Ramos (cell line): ENCODE data around the gene KCNH6.

Source experiments
- in situ Hi-C: fragments of 300-500 bp; cut with MboI; formaldehyde crosslinking; loops from one replicate; pipeline ENCODE4 v1.14.3; 2022; ENCODE audit warnings: low sequenced_read_pairs; ENCODE audit not compliant: unreplicated experiment

Gene KCNH6

DNA sequence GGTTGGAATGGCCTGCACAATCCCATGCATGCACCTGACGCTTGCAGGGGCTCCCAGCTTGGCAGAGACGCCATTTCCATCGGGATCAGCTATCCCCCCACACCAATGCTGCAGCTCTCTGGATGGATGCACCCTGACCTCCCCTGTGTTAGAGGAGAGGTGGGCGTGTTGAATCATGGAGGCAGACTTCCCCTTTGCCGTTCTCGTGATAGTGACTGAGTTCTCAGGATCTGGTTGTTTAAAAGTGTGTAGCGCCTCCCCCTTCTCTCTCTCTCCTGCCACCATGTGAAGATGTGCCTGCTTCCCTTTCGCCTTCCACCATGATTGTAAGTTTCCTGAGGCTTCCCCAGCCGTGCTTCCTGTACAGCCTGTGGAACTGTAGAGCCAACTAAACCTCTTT, 17.8 kb upstream of the KCNH6 start:
- in situ Hi-C loops = no loop called here

DNA sequence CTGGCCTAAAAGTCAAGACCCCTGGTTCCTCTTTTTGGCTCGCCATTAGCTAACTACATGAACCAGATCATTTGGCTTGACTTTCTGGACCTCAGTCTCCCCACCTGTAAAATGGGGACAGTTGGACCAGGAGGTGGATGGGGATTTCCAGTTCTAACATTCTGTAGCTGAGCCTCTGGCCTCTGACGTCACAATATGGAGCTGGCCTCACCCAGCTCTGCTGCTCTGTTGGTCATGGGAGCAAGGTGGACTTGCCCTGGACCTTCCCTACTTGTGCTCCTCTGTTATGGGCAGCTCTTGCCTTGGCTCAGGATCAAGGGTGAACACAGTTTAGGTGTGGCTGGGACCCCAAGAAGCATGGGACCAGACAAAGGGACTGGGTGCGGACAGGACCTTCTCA, 16.5 kb upstream of the KCNH6 start:
- in situ Hi-C loops = no loop called here

DNA sequence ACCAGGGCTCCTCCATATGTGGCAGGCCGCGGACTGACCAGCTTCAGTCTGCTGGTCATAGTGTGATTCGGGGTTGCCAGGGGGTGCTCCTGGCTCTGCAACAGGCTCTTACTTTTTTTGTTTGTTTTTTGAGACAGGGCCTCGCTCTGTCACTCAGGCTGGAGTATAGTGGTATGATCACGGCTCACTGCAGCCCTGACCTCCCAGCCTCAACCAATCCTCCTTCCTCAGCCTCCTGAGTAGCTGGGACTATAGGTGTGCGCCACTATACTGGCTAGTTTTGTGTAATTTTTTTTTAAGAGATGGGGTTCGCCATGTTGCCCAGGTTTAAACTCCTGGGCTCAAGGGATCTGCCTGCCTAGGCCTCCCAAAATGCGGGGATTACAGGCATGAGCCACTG, 11.8 kb upstream of the KCNH6 start:
- in situ Hi-C loops = no loop called here

DNA sequence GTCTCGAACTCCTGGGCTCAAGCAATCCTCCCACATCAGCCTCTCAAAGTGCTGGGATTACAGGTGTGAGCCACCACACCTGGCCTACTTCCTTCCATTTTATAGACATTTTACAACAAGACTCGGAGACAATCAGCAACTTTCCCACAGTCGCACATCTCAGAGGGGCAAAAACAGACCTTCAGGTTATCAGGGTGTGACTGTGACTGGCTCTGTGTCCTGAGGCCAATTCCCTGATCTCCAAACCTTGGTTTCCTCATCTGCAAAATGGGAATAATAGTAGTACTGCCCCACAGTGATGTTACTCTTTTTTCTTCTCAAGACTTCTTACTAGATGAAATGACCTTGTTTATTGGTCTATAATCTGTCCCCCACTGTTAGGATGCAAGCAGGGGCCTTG, 10.8 kb upstream of the KCNH6 start:
- in situ Hi-C loops = no loop called here

DNA sequence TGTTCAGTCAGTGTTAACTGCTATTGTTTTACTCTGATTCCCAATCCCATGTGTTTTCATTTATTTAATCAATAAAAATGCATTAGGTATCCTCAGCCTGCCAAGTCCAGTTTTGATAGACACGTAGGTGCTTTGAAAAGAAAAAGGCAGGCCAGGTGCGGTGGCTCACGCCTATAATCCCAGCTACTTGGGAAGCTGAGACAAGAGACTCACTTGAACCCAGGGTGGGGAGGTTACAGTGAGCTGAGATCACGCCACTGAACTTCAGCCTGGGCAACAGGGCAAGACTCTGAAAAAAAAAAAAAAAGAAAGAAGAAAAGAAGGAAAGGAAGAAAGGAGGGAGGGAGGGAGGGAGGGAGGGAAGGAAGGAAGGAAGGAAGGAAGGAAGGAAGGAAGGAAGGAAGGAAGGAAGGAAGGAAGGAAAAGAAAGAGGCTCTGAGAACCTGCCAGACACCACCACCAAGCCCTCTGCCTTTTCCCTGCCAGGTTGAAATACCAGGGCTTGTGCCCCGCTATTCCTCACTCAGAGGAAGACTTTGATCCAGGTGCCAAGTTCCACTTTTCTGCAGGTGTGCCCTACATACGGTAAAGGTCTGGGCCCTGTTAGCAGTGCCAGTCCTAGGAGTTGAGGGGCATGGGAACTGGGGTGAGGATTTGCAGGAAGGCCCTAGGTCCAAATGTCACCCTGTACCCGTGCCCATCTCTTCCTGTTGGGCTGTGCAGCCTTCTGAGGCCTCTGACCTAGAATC, 10.1 kb upstream of the KCNH6 start:
- in situ Hi-C loops = no loop called here

DNA sequence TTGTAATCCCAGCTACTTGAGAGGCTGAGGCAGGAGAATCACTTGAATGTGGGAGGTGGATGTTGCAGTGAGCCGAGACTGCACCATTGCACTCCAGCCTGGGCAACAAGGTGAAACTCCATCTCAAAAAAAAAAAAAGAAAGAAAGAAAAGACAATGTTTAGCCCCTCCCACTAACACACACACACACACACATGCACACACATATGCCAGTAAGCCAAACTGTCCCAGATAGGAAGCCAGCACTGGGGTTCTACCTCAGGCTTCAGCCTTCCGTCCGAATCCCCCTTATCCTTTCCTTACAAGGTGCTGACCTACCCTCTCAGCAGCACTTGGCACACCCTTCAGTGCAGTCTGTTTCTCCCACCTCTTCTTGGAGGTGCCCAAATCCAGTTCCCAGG, 8.7 kb upstream of the KCNH6 start:
- in situ Hi-C loops = no loop called here

DNA sequence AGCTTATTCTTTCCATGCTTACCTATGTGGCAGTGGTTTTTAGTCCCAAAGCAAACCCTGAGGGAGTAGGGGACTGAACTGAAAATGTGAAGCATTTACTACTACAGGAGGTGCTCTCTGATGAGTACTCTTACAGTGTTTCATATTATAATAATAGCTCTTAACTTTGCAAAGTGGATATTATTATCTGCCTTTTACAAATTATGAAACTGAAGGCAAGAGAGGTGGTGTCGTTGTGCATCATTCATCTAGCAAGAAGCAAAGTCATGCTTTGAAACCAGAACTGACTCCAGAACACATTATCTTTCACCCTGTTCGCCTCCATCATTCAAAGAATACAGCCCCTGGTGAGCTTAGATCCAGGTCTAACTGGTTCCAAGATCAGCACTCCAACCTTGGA, 8.2 kb upstream of the KCNH6 start:
- in situ Hi-C loops = no loop called here

DNA sequence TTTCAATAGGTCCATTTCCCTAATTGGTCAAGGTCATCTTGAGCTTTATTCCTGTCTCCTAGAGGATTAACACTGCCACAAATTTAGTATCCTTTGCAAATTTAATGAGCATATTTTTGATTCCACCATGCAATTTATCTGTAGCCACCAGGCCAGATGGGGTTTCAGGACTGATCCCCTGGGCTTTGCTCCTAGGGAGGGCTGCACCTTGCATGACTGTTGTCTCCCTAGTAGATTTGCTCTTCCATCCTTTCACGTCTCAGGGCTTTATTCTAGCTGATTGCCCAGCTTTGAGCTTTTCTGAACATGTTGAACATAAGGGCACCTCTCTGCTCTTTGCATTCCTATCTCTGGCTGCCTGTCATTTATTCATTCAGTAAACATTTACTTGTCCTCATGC, 7.7 kb upstream of the KCNH6 start:
- in situ Hi-C loops = no loop called here

DNA sequence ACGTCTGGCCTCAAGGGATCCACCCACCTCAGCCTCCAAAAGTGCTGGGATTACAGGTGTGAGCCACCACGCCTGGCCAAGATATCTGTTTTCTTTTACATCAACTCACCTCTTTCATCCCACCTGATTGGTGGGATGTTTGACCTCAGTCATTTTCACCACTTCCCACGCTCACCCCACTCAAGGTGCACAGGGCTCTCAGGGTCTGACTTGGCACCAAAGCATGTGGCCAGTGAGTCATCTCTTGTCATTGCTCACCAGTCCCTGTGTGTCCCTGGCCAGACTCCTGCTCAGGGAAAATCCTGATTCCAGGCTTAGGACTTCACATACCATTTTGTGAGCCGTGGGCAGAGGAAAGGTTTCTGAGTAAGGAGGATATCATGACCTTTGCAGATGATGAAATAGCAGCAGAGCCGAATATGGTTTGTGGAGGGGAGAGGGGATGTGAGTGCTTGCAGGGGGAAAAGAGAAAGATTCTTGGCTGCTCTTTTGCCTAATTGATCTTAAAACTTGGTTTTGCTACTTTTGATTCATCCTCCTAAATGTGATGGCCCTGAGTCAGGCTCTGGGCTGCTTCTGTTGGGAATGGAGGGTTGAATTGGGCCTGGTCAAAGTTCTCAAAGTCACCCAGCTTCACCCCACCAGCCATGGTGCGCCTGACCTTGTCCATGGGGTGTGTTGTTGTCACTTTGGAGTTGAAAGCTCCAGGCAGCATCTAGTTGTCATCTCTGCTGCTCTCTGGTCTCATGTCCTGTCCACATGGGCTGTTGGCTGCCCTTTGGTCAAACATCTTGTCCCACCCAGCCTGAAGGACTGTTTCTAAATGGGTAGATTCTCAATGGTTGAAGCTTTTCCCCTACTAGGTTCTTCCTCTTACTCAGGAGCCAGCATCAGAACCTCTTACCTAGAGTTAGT, 6.0 kb upstream of the KCNH6 start:
- in situ Hi-C loops = no loop called here

DNA sequence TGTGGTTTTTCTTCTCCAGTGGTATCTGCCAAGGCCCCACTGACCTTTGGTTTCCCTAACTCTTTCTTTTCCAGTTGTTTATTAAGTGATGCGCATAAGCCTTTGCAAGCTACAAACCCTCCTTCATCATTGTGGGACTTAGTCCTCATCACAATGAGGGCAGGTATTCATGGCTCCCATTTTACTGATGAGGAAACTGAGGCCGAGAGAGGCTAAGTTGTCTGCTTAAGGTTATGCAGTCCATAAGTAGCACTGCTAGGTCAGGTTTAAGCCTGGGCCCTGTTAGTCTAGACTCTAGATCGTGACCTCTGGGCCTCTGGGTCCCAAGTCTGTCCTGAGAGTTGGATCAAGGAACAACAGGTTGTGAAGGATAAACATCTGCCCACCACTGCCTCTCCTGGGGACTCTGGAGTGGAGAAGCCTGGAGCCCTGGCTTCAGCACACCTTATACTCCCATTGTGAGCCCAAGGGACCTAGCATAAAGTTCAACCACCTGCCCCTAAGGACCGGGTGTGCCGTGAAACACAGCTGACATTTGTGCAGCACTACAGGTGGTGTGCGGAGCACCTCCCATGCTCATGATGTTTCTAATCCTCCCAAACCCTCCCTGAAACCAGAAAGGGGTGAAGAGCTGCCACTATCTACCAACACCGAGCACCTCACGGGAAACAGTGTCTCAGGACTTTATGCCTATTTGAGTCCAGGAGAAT, 5.2 kb upstream of the KCNH6 start:
- in situ Hi-C loops = no loop called here

DNA sequence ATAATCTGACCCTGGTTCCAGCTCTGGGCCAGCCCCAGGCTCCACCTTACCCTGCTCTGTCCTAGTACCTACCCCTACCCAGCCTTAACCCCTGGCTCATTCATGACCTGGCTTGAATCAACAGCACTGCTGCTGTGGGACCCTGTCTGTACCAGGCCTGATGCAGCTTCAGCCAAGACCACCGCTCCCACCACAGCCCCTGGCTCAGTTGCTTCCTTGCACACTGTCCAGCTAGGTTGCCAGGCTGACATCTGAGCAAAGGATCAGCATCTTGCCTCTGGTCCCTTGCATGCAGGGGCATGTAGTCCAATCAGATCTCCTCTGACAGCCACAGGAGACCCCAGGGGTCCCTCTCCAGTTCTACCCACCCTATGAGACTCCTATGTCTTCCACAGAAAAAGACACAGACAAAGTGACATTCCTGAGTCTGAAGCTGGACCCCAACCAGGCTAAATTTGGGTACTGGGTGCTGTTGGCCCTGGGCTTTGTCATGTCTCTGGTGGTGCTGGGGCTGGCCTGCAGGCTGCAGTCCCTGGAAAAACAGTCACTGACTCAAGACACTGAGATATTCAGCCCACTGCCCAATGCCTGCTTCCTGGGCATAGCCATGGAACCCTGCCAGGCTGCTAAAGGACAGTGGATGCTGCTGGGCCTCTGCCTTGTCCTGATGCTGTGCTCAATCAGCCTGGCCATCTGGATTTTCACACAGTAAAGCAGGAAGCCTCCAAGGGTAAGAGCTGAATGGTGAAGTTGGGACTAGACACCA, 3.9 kb upstream of the KCNH6 start:
- in situ Hi-C loops = no loop called here

DNA sequence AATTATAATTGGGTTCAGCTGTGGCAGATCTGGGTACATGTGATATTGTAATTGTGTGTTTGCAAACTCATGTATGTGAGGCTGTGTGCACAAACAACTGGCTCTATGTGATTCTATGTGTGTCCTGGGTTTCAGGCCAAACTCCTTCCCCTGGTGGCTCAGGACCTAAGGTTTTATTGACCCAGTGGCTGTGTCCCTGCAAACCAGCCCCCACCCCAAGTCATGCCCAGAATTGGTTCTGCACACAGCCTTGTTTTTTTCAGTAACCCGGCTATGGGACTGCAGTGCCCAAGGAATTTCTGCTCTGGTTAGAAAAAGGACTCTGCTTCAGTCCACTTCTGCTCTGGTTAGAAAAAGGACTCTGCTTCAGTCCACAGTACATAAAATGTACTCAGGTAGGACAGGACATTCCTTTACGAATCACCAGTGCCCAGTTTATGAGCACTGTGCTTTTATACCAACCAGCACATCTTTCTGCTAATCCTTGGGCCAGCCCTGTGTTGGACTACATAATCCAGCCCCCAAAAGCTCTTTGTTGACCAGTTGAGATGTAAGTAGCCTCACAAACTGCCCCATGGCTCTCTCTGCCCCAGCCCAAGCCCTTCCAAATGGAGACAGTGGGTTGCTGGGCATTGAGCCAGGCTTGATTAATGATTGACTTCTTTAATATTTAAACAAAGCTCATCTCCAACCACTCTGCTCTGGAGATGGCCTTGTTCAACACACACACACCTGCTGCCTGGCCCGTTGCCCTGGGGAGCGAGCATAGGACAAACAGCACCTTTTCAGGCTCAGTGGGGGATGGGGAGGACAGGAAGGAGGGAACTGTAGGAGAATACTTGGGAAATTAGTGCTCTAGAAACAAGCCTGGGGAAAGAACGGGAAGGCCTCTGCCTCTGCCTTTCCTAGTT, 2.9 kb upstream of the KCNH6 start:
- in situ Hi-C loops = no loop called here

DNA sequence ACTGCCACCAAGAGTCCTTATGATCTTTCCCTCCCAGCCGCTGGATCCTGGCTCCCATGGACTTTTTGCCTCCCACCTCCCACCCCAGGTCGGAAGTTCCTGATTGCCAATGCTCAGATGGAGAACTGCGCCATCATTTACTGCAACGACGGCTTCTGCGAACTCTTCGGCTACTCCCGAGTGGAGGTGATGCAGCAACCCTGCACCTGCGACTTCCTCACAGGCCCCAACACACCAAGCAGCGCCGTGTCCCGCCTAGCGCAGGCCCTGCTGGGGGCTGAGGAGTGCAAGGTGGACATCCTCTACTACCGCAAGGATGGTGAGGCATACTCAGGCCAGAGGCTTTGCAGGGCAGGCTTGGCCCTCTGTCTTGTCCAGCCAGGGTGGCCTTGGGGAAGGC, 893 bp downstream of the KCNH6 start:
- in situ Hi-C loops = no loop called here

DNA sequence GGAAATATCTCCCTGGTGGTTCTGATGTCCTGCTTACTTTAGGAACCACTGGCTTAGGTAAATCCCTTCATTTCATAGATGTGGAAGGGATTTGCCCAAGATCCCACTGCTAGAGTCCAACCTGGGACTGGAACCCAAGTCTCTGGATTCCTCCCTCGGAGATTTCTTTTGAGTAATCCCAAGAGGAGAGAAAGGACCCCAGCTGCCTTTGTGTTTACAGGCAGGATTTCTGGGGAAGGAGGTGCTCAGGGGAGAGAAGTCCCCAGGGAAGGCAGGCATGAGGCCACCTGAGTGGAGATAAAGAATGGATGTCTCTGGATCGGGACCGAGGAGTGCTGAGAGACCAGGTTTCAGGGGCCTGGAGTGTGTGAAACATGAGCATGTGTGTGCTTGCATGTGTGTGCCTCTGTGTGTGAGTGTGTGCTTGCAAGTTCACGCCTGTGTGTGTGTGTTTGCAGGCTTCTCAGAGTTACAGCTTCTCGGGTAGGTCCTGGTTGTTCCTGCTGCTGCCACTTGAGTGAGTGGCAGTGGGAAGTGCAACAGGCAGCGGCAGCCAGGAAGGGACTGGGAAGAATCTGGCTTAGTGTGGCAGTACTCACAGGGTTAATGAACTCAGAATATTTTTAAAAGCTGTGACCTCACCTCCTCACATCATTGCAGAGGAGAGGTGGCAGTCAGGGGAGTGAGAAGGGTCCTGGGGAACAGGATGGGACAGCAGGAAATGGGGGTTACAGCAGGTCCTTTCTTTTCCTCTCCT, 2.2 kb downstream of the KCNH6 start:
- in situ Hi-C loops = no loop called here

DNA sequence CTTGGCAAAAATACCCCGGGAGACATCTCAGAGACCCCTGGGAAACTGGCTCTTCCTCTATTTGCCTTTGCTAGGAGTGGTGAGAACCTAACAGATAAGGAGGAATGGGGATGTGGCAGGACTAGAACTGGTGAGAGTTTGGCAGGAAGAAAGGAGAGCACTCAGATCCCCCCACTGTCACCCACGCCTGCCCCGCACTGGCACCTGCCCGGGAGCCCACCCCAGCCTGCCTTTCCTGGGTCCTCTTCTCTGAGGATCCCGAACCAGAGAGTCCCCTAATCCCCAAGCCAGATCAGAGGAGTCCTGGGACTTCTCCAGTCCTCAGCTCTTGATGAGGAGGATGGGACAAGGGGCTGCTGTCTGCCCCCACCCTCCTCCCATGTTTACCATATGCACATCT, 3.7 kb downstream of the KCNH6 start:
- in situ Hi-C loops = no loop called here

DNA sequence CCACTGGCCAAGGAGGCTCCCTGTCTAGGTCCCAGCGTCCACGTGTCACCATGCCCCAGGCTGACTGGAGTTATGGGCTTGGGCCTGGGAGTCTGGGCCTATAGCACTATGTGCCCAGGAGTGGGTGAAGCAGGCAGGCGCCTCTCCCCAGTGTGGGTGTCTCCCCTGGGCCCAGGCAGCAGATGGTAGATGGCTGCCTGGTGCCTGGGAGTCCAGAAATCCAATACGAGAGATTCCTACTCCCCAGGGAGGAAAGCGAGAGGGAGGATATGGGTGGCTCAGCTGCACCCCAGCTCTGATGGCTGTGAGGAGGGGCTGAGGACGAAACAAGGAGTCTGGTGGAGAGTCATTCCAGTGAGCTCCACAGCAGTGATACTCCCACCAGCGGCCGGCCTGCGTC, 5.0 kb downstream of the KCNH6 start:
- in situ Hi-C loops = no loop called here

DNA sequence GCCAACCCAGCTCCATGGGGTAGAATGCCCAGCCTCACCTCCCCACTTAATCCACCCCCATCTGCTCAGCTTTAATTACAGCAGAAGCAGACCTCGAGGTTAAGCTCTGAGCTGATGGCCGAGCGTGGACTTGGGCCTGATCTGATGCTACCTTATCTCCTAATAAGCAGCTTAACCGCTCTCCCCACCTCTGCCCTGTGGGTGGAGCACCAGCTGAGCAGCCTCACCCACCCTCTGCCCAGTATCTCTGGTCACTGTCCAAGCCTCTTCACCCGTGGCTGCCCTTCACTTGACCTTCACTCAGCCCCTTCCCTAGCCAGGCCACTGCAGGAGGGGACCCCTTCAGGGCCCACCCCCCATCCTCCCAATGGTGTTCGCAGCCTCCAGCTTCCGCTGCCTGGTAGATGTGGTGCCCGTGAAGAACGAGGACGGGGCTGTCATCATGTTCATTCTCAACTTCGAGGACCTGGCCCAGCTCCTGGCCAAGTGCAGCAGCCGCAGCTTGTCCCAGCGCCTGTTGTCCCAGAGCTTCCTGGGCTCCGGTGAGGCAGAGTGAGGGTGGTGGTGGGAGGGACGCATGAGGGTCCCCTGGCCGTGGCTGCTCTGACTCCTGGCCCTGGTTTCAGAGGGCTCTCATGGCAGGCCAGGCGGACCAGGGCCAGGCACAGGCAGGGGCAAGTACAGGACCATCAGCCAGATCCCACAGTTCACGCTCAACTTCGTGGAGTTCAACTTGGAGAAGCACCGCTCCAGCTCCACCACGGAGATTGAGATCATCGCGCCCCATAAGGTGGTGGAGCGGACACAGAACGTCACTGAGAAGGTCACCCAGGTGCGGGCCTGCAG, 6.8 kb downstream of the KCNH6 start:
- in situ Hi-C loops = no loop called here

DNA sequence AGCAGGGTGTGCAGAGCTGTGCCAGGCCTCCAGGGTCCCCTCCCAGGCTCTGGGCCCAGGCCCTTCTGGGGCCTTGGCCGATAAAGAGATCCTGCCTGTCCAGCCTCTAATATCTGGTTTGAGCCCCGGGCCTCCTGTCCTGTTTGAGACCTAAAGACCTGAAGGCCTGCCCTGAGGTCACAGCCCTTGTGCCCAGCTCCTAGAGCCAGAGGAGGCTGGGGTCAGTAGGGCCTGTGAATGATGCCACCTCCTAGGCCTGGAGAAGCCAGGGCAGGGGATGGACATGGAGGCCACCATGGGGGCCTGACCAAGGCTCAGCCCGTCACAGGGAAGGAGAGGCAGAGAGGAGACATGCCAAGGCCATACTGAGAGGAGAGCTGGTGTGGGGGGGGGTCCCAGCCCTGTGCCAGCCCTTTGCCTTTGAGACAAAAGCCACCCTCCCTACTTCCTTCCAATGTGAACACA, 7.4 kb downstream of the KCNH6 start:
- in situ Hi-C loops = no loop called here
